K562 (cell line): ENCODE measurements around the gene SH3TC2. TPM values are rescaled to one million over a fixed set of nuclear protein-coding genes. Genes with fewer than 3 reads are reported as not detected.

Experiments used
- ATAC-seq: fragments of 200-7000 bp; cut with Tn5 transposase; 3 replicates; pipeline ENCODE4 v1.9.1; 2020; ENCODE audit warnings: moderate library complexity
- BruUV-seq: library from RNA; stranded (reverse); fragments of 400-500 nt; replicated peaks from 2 replicates; lab custom pipeline; 2021; lab: Mats Ljungman, UMichigan
- CTCF ChIA-PET: fragments of 300-600 bp; formaldehyde crosslinking; extraction: SDS; loops from one replicate; lab custom pipeline; 2021; ENCODE audit warnings: low intra/inter-chr PET ratio; lab: Yijun Ruan, JAX
- POLR2A ChIA-PET: fragments of 300-600, 350-650 bp; sonication (Branson Sonifier 250); formaldehyde crosslinking; extraction: SDS; loops from one replicate; lab custom pipeline; 2021; ENCODE audit warnings: antibody characterized with exemption, inconsistent platforms; lab: Yijun Ruan, JAX
- DNase-seq, 4 experiments: peaks; one replicate each; pipeline versions ENCODE4 v3.0.0 to v3.0.0-alpha.2; 2011 to 2018; ENCODE audit warnings: low spot score in 3 of 4, mixed read lengths in 3 of 4; ENCODE audit errors: extremely low read depth in 1 of 4
- FAIRE-seq: peaks from 2 replicates; lab custom pipeline; 2011; peaks lifted over from hg19 to GRCh38; lab: Jason Lieb, UNC
- H2AFZ ChIP-seq: 2 replicates; pipeline ENCODE4 v1.6.0; 2011; ENCODE audit warnings: low read depth, low read length, control low read depth, inconsistent platforms
- H3K27ac ChIP-seq: fragments of 200-600 bp; 3 replicates; pipeline ENCODE4 v1.8.0; 2011; ENCODE audit warnings: low read depth, mild to moderate bottlenecking, control low read depth, inconsistent platforms, low read length, moderate library complexity, mixed read lengths; ENCODE audit errors: extremely low read depth
- H3K27me3 ChIP-seq, 2 experiments: fragments of 300-600 bp in 1 of 2; 2 replicates in 1 of 2; 3 replicates in 1 of 2; pipeline versions ENCODE4 v1.6.0 to v1.8.0; 2011; ENCODE audit warnings: inconsistent platforms in 2 of 2, low read length in 2 of 2, mild to moderate bottlenecking in 1 of 2, mixed read lengths in 1 of 2, moderate library complexity in 1 of 2; ENCODE audit not compliant: control insufficient read depth in 2 of 2, insufficient read depth in 2 of 2
- H3K36me3 ChIP-seq: fragments of 300-600 bp; 3 replicates; pipeline ENCODE4 v1.8.0; 2011; ENCODE audit warnings: mild to moderate bottlenecking, low read length, inconsistent platforms; ENCODE audit not compliant: control insufficient read depth, insufficient read depth
- H3K4me1 ChIP-seq, 2 experiments: fragments of 200-600 bp in 1 of 2; replicated peaks in 1 of 2; 2 replicates in 1 of 2; 3 replicates in 1 of 2; pipeline versions ENCODE4 v1.5.1 to v1.8.0; 2011; ENCODE audit warnings: inconsistent platforms in 2 of 2, low read length in 2 of 2, mild to moderate bottlenecking in 1 of 2, mixed read lengths in 1 of 2, moderate library complexity in 1 of 2; ENCODE audit not compliant: control insufficient read depth in 2 of 2, insufficient read depth in 2 of 2
- H3K4me2 ChIP-seq: 2 replicates; pipeline ENCODE4 v1.6.1; 2011; ENCODE audit warnings: low read length, control low read depth, inconsistent platforms, mixed read lengths; ENCODE audit not compliant: insufficient read depth
- H3K4me3 ChIP-seq: fragments of 200-600 bp; sonication (generic), shearing (Covaris generic); 2 replicates; pipeline ENCODE4 v1.5.1; 2016; ENCODE audit warnings: control low read depth, inconsistent platforms
- H3K79me2 ChIP-seq: fragments of 200-600 bp; 3 replicates; pipeline ENCODE4 v1.8.0; 2011; ENCODE audit warnings: low read length, inconsistent platforms; ENCODE audit not compliant: control insufficient read depth, insufficient read depth
- H3K9ac ChIP-seq, 2 experiments: 2 replicates each; pipeline versions ENCODE4 v1.6.0 to v1.6.1; 2011; ENCODE audit warnings: low read depth in 2 of 2, low read length in 2 of 2, control low read depth in 1 of 2, inconsistent platforms in 1 of 2, mild to moderate bottlenecking in 1 of 2, mixed read lengths in 1 of 2; ENCODE audit not compliant: insufficient read depth in 1 of 2
- H3K9me1 ChIP-seq: one replicate; pipeline ENCODE4 v1.6.0; 2011; ENCODE audit warnings: inconsistent platforms, mild to moderate bottlenecking, low read length, moderate library complexity; ENCODE audit not compliant: control insufficient read depth, insufficient read depth
- H3K9me3 ChIP-seq: replicated peaks from 2 replicates; pipeline ENCODE4 v1.5.1; 2011; ENCODE audit warnings: low read depth, low read length, inconsistent platforms; ENCODE audit not compliant: control insufficient read depth, insufficient read depth
- H4K20me1 ChIP-seq: replicated peaks from 2 replicates; pipeline ENCODE4 v1.6.1; 2011; ENCODE audit warnings: low read length, inconsistent platforms, mixed read lengths; ENCODE audit not compliant: control insufficient read depth, insufficient read depth
- HEY1 ChIP-seq: fragments of 250-450 bp; sonication (Bioruptor Pico); IDR thresholded peaks from 2 replicates; pipeline ENCODE4 v1.5.0; 2020; ENCODE audit warnings: mild to moderate bottlenecking, moderate library complexity, borderline replicate concordance
- TRIM28 ChIP-seq: fragments of 450-650 bp; IDR thresholded peaks from 2 replicates; pipeline ENCODE4 v1.6.1; 2017
- ZFP30 ChIP-seq: fragments of 250-450 bp; sonication (Bioruptor Pico); IDR thresholded peaks from 2 replicates; pipeline ENCODE4 v1.8.0; 2022; ENCODE audit warnings: moderate library complexity, mild to moderate bottlenecking, inconsistent platforms, borderline replicate concordance
- ZNF583 ChIP-seq: fragments of 250-450 bp; sonication (Bioruptor Pico); IDR thresholded peaks from 2 replicates; pipeline ENCODE4 v1.4.0; 2020
- WGBS: fragments of 100-300 bp; shearing (Covaris generic); methylation state at CpG from one replicate; pipeline ENCODE4 v1.1.6; 2016; ENCODE audit warnings: low coverage, mixed read lengths; ENCODE audit not compliant: insufficient coverage; ENCODE audit errors: missing lambda C conversion rate; 5-methylcytosine and 5-hydroxymethylcytosine counted together
- in situ Hi-C: fragments of 300-500 bp; cut with MboI; formaldehyde crosslinking; loops from 4 replicates; pipeline ENCODE4 v1.15.0; 2018; ENCODE audit warnings: inconsistent platforms, mixed read lengths
- intact Hi-C: fragments of 100-400 bp; cut with micrococcal nuclease; formaldehyde crosslinking; loops from 2 replicates; pipeline ENCODE4 v1.14.2; 2022
- polyA plus RNA-seq, 8 experiments: library from polyadenylated mRNA; depleted of rRNA in 4 of 8; stranded (reverse) in 5 of 8; unstranded in 3 of 8; fragments of >200 nt; fragmentation: Nextera tagmentation in 2 of 8; fragmentation: Illumina TruSeq in 1 of 8; extraction: Ambion mirVana in 2 of 8; extraction: Trizol in 1 of 8; gene quantifications; 2 replicates each; pipeline versions ENCODE4 v1.2.1 to v1.2.3, GENCODE V29; 2011 to 2014; ENCODE audit warnings: inconsistent platforms in 1 of 8, missing spikeins in 1 of 8
- total RNA-seq, 7 experiments: library from RNA; depleted of rRNA in 6 of 7; stranded (reverse); fragments of >200 nt in 6 of 7; fragmentation: Illumina TruSeq in 2 of 7; extraction: Trizol in 2 of 7; gene quantifications; 2 replicates each; pipeline versions ENCODE4 v1.2.1 to v1.2.3, GENCODE V29; 2011 to 2021; ENCODE audit warnings: low replicate concordance in 1 of 7
- TF ChIP-seq, protein P1 (sequence below), 2 experiments: fragments of 450-650 bp; conservative IDR thresholded peaks; 2 replicates each; pipeline ENCODE4 v1.6.1; 2017; ENCODE audit warnings: mild to moderate bottlenecking in 2 of 2, moderate library complexity in 2 of 2

The SH3TC2 gene
- total and polyA plus RNA-seq, 9 of the 15 experiments (the other 6 are each of a cell fraction or from before 2014, with no cell fraction given), result 0.03 to 0.80 (median 0.55) TPM; not detected in 1

DNA sequence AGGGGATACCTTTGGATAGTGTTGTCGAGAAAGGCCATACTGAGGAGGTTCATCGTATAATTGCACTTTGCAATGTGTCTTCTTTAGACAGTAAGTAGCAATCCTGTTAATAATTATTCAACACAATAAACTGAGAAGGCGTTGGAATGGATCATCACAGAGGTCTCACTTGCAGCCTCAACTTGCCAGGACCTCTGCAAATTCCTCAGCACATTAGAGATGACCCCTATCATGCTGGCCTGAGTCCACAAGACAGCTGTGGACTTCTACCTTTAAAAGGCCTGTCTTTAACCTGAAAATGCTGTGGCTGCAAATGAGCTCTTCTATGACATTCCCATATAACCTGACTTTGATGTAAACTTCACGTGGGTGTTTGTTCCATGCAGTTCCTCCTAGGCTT lies 14.1 kb downstream of the SH3TC2 start:
- no peak for FAIRE-seq
- intact Hi-C loops, result no loop called here
- in situ Hi-C loops, result loop anchor here (25.0 kb wide), 2 partner anchors 612 to 862 kb away; no protein-coding TSS in a partner anchor
- H3K36me3 ChIP-seq, result no peaks in the 10 kb centered on the region
- ATAC-seq, result no peak
- H3K9me3 ChIP-seq, result no peaks in the 10 kb centered on the region
- POLR2A ChIA-PET, result interaction anchor here (1.1 to 1.5 kb wide), 2 partner anchors 9 to 11 kb away, joined by 3 to 4 read pairs; no protein-coding TSS in a partner anchor
- CTCF ChIA-PET, result no interaction called here
- H3K9me1 ChIP-seq, result no peaks in the 10 kb centered on the region
- no peak overlapping the region for H3K9ac ChIP-seq
- peaks cover 0 to 22% of the 10 kb centered on the region in 2 experiments; a peak in 4 of 5 replicates for H3K4me1 ChIP-seq
- 28% methylated on average over 4 of the region's 4 CpGs for whole genome bisulfite sequencing
- H3K79me2 ChIP-seq, result no peaks in the 10 kb centered on the region
- H4K20me1 ChIP-seq, result no peaks in the 10 kb centered on the region
- H3K27ac ChIP-seq, result no peak overlapping the region
- H2AFZ ChIP-seq, result no peak overlapping the region
- no peak overlapping the region for H3K4me3 ChIP-seq
- TF ChIP-seq ZNF583 (CRISPR knock-in tag), result no peak
- no peak for TF ChIP-seq ZFP30 (CRISPR knock-in tag)
- TF ChIP-seq HEY1, result no peak
- TF ChIP-seq, protein P1, sequence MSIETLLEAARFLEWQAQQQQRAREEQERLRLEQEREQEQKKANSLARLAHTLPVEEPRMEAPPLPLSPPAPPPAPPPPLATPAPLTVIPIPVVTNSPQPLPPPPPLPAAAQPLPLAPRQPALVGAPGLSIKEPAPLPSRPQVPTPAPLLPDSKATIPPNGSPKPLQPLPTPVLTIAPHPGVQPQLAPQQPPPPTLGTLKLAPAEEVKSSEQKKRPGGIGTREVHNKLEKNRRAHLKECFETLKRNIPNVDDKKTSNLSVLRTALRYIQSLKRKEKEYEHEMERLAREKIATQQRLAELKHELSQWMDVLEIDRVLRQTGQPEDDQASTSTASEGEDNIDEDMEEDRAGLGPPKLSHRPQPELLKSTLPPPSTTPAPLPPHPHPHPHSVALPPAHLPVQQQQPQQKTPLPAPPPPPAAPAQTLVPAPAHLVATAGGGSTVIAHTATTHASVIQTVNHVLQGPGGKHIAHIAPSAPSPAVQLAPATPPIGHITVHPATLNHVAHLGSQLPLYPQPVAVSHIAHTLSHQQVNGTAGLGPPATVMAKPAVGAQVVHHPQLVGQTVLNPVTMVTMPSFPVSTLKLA (conservative IDR thresholded peaks at IDR 0.05), result no peak
- TF ChIP-seq TRIM28, result no peak
- no peaks in the 10 kb centered on the region for H3K27me3 ChIP-seq
- BruUV-seq, result no TSS peak
- H3K4me2 ChIP-seq, result no peak overlapping the region
- no peak for DNase-seq
